SKM-1 treated with dmso at 0.1 percent for 144 hours (cell line): ENCODE measurements around the gene EPB41L4B.

Source experiments
- DNase-seq: peaks from one replicate; lab custom pipeline; 2025; ENCODE audit not compliant: unreplicated experiment; lab: John Stamatoyannopoulos, UW

Gene EPB41L4B

GRCh38 chr9:109270971-109271925, 49.6 kb downstream of the EPB41L4B start:
- DNase-seq, result no peak

GRCh38 chr9:109270441-109270840, 50.4 kb downstream of the EPB41L4B start:
- no peak for DNase-seq

DNA sequence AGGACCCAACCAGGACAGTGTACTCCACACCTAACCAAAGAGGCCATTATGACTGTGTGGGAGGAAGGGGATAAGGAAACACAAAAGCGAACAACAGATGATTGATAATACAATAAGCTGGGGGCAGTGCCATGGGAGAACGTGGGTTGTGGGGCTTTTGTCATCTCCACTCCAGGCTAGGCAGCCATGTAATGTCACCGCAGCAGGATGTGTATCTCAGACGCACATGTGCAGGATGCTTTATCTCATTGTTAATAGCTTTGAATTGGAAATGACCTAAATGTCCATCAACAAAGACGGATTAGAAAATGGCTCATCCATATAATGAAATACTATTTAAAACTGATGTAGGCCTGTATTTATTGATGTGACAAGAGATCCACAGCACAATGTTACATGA, 51.0 kb downstream of the EPB41L4B start:
- DNase-seq, result no peak

DNA sequence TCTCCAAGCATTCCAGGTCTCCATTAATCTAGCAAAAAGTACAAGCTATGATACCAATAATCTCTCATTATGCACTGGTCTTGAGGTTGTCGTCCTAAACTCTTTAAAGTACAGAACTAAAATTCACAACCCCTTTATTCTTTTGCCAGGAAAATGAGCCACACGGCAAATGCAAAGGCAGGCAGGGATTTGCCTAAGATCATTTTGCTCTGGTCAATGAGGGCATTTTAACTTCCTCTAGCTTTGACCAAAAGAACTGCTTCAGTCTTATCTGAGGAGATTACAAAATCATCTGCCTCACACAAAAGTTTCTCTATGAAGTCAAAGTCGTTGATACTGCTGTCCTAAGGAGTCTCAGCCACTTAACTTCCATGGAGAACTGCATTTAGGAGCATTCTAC, 51.8 kb downstream of the EPB41L4B start:
- no peak for DNase-seq

GRCh38 chr9:109267555-109267954, 53.3 kb downstream of the EPB41L4B start:
- DNase-seq, result no peak

GRCh38 chr9:109264877-109265587, 55.8 kb downstream of the EPB41L4B start:
- DNase-seq, result no peak

- DNase-seq, result no peak
Observed at GRCh38 chr9:109263358-109263757, 57.5 kb downstream of the EPB41L4B start.

- DNase-seq, result no peak
Observed at GRCh38 chr9:109258481-109259302, 62.2 kb downstream of the EPB41L4B start.

DNA sequence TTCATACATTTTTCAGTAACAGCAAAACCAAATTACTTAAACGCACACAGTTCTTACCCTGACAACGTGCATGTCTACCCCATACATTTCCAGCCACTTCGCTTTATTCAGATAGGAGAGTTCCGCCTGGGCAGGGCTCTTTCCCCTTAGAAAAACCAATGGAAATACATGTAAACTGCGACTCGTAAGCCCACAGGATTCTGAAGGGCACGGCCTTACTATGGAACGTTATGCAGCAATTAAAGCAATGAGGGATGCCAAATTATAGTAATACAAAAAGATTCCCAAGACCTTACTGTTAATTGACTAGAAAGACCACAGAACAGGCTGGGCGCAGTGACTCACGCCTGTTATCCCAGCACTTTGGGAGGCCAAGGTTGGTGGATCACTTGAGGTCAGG, 64.5 kb downstream of the EPB41L4B start:
- DNase-seq, result no peak

DNA sequence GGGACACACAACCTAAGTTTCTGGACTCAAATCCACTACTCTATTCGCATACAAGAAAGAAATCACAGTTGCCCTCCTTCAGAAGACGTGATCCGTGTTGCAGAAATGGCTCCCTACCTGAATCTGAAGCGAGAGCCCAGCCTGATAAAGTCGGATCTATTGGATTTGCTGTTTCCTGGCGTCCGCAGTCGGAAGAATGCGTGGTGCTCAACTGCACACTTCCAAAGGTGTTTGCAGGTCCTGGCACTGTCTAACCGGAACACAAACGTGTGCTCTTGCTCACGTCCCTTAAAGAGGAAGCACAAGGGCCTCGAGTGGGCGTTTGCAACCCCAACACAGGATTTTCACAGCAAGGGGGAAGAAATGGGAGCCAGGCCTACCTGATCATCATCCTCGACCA, 65.5 kb downstream of the EPB41L4B start:
- no peak for DNase-seq

- no peak for DNase-seq
Observed at GRCh38 chr9:109254317-109254716, 66.5 kb downstream of the EPB41L4B start.

DNA sequence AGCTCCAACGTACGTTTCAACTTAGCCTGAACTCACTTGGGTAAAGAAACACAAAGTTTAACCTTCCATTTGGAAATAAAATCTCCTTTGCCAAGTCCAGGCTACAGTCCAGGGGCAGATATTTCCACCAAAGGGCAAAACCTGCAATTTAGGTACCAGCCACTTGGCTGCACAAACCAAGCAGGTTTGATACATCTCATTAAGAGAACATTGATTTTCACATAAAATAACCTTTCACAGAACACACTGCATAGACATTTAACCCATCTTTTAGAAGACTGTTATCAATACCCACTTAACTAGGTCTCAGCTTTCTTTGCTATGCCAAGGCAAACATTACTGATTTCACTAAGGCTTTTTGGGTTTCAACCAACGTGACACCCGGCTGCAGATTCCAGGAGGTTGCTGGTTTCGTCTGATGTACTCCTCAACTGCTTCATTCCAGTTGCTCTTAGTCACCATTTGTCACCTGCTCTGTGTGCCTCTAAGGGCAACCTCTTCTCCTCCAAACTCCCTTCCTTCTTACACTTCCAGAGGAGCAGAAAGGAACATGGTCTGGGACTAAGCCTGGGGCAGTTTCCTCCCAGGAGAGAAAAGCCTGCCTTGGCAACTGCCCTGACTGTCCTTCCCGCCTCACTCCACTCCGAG, 67.1 kb downstream of the EPB41L4B start:
- no peak for DNase-seq

DNA sequence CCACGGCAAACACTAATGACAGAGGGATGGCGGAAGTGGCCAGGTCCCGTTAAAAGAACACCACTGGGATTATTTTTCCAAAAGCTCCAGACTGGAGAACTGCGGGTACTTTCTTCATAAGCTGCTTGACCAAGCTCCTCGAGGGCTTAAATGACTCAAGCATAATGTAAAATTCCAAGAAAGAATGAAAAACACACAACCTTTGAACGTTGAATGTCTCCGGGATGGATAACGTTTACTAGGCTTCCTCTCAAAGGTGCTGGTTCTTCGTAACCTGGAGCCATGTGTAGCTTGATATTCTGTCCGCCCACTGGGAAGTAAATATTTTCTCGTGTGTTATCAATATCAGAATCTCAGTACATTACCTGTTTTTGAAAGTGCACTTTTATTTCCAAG, 67.6 kb downstream of the EPB41L4B start:
- DNase-seq, result no peak

- no peak for DNase-seq
Observed at GRCh38 chr9:109252291-109252690, 68.6 kb downstream of the EPB41L4B start.

- no peak for DNase-seq
Observed at GRCh38 chr9:109251776-109252106, 69.1 kb downstream of the EPB41L4B start.

DNA sequence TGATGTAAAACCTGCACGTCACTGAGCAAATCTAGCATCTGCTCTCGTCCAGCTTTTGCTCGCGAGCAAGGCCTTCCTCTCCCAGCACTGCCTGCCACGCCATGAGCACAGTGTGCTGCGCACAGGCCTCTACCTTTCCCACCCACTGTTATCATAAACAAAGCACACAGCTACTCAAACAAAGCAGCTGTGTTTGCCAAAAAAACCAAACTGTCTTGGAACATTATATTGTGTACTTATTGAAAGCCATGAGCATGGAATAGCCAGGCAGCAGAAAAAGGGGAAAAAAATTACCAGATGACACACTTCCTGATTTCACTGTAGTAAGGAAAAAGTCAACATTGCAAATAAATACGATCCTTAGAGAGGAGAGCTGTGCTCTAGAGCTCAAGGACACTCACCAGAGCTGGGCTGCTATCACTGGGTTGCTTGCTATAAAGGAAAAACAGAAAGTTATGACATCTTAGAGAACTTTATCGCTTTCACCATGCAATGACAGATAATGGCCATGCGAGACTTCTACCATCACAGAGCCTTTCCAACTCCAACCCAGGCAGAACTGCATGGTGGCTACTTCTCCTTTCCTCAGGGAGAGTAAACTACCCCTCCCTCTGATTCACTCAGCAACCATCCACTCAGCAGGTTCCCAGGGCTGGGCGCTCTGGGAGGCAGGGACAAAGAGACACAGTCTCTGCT, 69.6 kb downstream of the EPB41L4B start:
- no peak for DNase-seq

GRCh38 chr9:109250771-109251079, 70.1 kb downstream of the EPB41L4B start:
- no peak for DNase-seq

DNA sequence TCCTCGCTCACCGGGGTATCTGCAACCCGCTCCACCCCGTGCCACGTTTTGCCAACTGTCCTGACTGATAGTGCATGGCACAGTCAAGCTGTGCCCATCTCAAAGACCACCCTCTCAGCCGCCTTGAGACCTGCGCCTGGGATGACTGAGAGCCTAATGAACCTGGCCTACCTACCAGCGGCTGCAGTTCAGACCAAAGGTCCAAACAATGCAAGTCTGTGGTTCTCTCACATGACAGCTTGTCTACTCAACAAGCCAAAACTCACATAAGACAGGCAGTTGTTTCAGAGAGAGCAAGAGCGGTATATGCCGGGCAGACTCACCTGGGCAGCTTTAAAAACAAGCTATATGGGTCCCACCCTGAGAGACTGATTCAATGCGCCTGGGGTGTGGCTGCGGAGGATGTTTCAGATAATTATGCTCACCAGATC, 70.5 kb downstream of the EPB41L4B start:
- no peak for DNase-seq

- DNase-seq, result no peak
Observed at GRCh38 chr9:109249615-109250014, 71.2 kb downstream of the EPB41L4B start.

DNA sequence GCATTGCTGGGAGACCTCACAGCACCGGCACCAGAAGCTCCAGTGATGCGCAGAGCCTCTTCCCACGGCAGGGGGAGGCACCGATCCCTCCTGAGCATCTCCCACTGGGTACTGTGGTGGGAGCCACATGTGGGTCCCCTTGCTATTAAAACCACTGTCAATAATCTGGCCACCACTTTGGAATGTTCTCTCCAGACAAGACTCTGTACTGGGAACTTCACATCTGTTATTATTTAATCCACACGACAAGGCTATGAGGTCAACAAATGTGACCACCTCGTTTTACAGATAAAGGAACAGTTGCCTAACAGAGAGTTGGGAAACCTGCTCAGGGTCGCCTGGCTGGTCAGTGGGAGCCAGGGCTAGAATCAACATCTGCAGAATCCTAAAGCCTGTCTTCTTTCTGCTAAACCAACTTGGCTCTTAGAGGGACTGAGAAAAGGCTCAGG, 72.7 kb downstream of the EPB41L4B start:
- DNase-seq, result no peak
